K562 (cell line): ENCODE measurements around the gene ADAM15. TPM values are rescaled to one million over a fixed set of nuclear protein-coding genes. Genes with fewer than 3 reads are reported as not detected.

Experiments used
- BRCA1 ChIP-seq, 2 experiments: fragments of 450-650 bp in 1 of 2; sonication (generic) in 1 of 2; formaldehyde crosslinking in 1 of 2; IDR thresholded peaks; 2 replicates each; pipeline versions ENCODE4 v1.5.0 to v1.6.1; 2017 to 2020; ENCODE audit warnings: mild to moderate bottlenecking in 1 of 2, missing genetic modification reagents in 1 of 2
- ELF1 ChIP-seq: fragments of 200-800 bp; sonication (Bioruptor generic); IDR thresholded peaks from 2 replicates; pipeline ENCODE4 v1.6.1; 2016; ENCODE audit warnings: missing genetic modification characterization, missing compliant biosample characterization
- HNRNPLL ChIP-seq: fragments of 200-400 bp; formaldehyde crosslinking; IDR thresholded peaks from 2 replicates; pipeline ENCODE4 v1.6.1; 2017; ENCODE audit warnings: low read length, low read depth, mild to moderate bottlenecking; ENCODE audit not compliant: poor library complexity, severe bottlenecking
- NCOA2 ChIP-seq, 2 experiments: fragments of 450-650 bp; IDR thresholded peaks; 2 replicates each; pipeline ENCODE4 v1.6.1; 2018; ENCODE audit warnings: mild to moderate bottlenecking in 2 of 2, moderate library complexity in 1 of 2; ENCODE audit not compliant: partially characterized antibody in 2 of 2
- POLR2AphosphoS5 ChIP-seq: IDR thresholded peaks from 2 replicates; pipeline ENCODE4 v1.6.1; 2011; ENCODE audit warnings: mild to moderate bottlenecking, low read depth, low read length, moderate library complexity; ENCODE audit not compliant: control insufficient read depth, insufficient read depth
- POLR2H ChIP-seq: IDR thresholded peaks from 2 replicates; pipeline ENCODE4 v1.6.1; 2016; ENCODE audit warnings: missing genetic modification characterization, low read depth, mild to moderate bottlenecking, control low read depth, missing compliant biosample characterization, moderate library complexity
- PTRF ChIP-seq: fragments of 450-650 bp; IDR thresholded peaks from 2 replicates; pipeline ENCODE4 v1.6.1; 2016; ENCODE audit warnings: mild to moderate bottlenecking, missing genetic modification characterization, missing compliant biosample characterization
- RBM34 ChIP-seq: fragments of 200-400 bp; formaldehyde crosslinking; IDR thresholded peaks from 2 replicates; pipeline ENCODE4 v1.6.1; 2018; ENCODE audit warnings: low read length, borderline replicate concordance; ENCODE audit not compliant: insufficient read depth
- SAP30 ChIP-seq: fragments of 200-600 bp; sonication (generic); IDR thresholded peaks from 2 replicates; pipeline ENCODE4 v1.6.1; 2012; ENCODE audit warnings: borderline replicate concordance, low read depth, mild to moderate bottlenecking, moderate library complexity, low read length, control low read depth, inconsistent platforms; ENCODE audit not compliant: insufficient read depth, poor library complexity, severe bottlenecking
- THRA ChIP-seq: fragments of 450-650 bp; IDR thresholded peaks from 2 replicates; pipeline ENCODE4 v1.6.1; 2017; ENCODE audit warnings: mild to moderate bottlenecking, moderate library complexity
- YY1 ChIP-seq, 3 experiments: IDR thresholded peaks; 2 replicates each; pipeline ENCODE4 v1.6.1; 2011; ENCODE audit warnings: low read length in 2 of 3, mild to moderate bottlenecking in 2 of 3, moderate library complexity in 2 of 3, borderline replicate concordance in 1 of 3, control low read depth in 1 of 3, low read depth in 1 of 3; ENCODE audit not compliant: insufficient read depth in 3 of 3, insufficient replicate concordance in 2 of 3, control insufficient read depth in 1 of 3, insufficient read length in 1 of 3; ENCODE audit errors: extremely low read depth in 1 of 3
- ZFX ChIP-seq: sonication (generic); formaldehyde crosslinking; IDR thresholded peaks from 2 replicates; pipeline ENCODE4 v1.8.0; 2022; ENCODE audit warnings: mild to moderate bottlenecking, missing genetic modification reagents, moderate library complexity
- ZNF124 ChIP-seq: sonication (generic); formaldehyde crosslinking; IDR thresholded peaks from 2 replicates; pipeline ENCODE4 v1.8.1; 2022; ENCODE audit warnings: missing genetic modification reagents
- ZNF165 ChIP-seq: fragments of 250-450 bp; sonication (Bioruptor Pico); IDR thresholded peaks from 2 replicates; pipeline ENCODE4 v1.4.0; 2020; ENCODE audit warnings: borderline replicate concordance
- ZNF589 ChIP-seq: fragments of 200-800 bp; sonication (Bioruptor generic); IDR thresholded peaks from 2 replicates; pipeline ENCODE4 v1.6.1; 2016; ENCODE audit warnings: low read depth, missing genetic modification characterization, missing compliant biosample characterization
- ZNF644 ChIP-seq: fragments of 200-800 bp; sonication (Bioruptor generic); IDR thresholded peaks from 2 replicates; pipeline ENCODE4 v1.6.1; 2016; ENCODE audit warnings: low read depth, missing genetic modification characterization, missing compliant biosample characterization
- polyA plus RNA-seq, 8 experiments: library from polyadenylated mRNA; depleted of rRNA in 4 of 8; stranded (reverse) in 5 of 8; unstranded in 3 of 8; fragments of >200 nt; fragmentation: Nextera tagmentation in 2 of 8; fragmentation: Illumina TruSeq in 1 of 8; extraction: Ambion mirVana in 2 of 8; extraction: Trizol in 1 of 8; gene quantifications; 2 replicates each; pipeline versions ENCODE4 v1.2.1 to v1.2.3, GENCODE V29; 2011 to 2014; ENCODE audit warnings: inconsistent platforms in 1 of 8, missing spikeins in 1 of 8
- total RNA-seq, 7 experiments: library from RNA; depleted of rRNA in 6 of 7; stranded (reverse); fragments of >200 nt in 6 of 7; fragmentation: Illumina TruSeq in 2 of 7; extraction: Trizol in 2 of 7; gene quantifications; 2 replicates each; pipeline versions ENCODE4 v1.2.1 to v1.2.3, GENCODE V29; 2011 to 2021; ENCODE audit warnings: low replicate concordance in 1 of 7

ADAM15 gene
- total and polyA plus RNA-seq, 9 of the 15 experiments (the other 6 are each of a cell fraction or from before 2014, with no cell fraction given) = 0.69 to 72.3 (median 32.8) TPM

- TF ChIP-seq POLR2H (tag) (peak; percentile 57; the same call in 1 of the 2 replicates), BRCA1 (IDR thresholded peaks at IDR 0.05) (no peak), BRCA1 (CRISPR knock-in tag; IDR thresholded peaks at IDR 0.05) (no peak), NCOA2 (IDR thresholded peaks at IDR 0.05; ENCODE audit: partially characterized antibody in 2 of 2) (no peak), ZNF165 (no peak), HNRNPLL (no peak), PTRF (tag) (no peak), POLR2AphosphoS5 (peak; percentile 55; the same call in 1 of the 2 replicates), ZFX (CRISPR knock-in tag) (no peak; the same call in 1 of the 2 replicates), ZNF589 (no peak), ZNF124 (CRISPR knock-in tag) (no peak), ELF1 (tag) (no peak; the same call in 1 of the 2 replicates), YY1 (IDR thresholded peaks at IDR 0.05; ENCODE audit: borderline replicate concordance in 1 of 3, control insufficient read depth in 1 of 3, extremely low read depth in 1 of 3, insufficient read depth in 3 of 3, insufficient read length in 1 of 3, insufficient replicate concordance in 2 of 3, low read depth in 1 of 3, low read length in 2 of 3) (peak in 2 of 3 experiments; percentile 74 to 81), RBM34 (0 out of 2 replicates have a peak, but pooled peaks have one; percentile 55), THRA (no peak), ZNF644 (tag) (no peak), SAP30 (no peak)
These were observed 33.8 kb upstream of the ADAM15 start (continued) for GRCh38 chr1:155017041-155017945.
